Measurements from ENCODE around the gene CNTF. TPM values are rescaled to one million over a fixed set of nuclear protein-coding genes. Genes with fewer than 3 reads are reported as not detected.

The CNTF gene
- total and polyA plus RNA-seq, 2 experiments from 2014 or later, result 0.46 to 1.6 TPM

- H3K4me3 ChIP-seq, result peak within 1 kb of the TSS; percentile 97
- no peaks in the 10 kb centered on the region for H3K27me3 ChIP-seq (replicated peaks; ENCODE audit: insufficient read depth)
- H3K79me2 ChIP-seq (ENCODE audit: insufficient read depth), result peaks cover 56% of the 10 kb centered on the region
- peak within 1 kb of the TSS; percentile 96 for H3K4me2 ChIP-seq (ENCODE audit: unreplicated experiment)
- no peak for TF ChIP-seq EZH2 (IDR thresholded peaks at IDR 0.05; ENCODE audit: insufficient read depth, poor library complexity, severe bottlenecking)
- no peak for TF ChIP-seq EZH2phosphoT487 (IDR thresholded peaks at IDR 0.05; ENCODE audit: insufficient read depth, low read depth)
- peak within 1 kb of the TSS; percentile 99 for H3K27ac ChIP-seq
- WGBS, 2 experiments (ENCODE audit: low coverage in 1 of 2, low lambda C conversion rate in 2 of 2, missing lambda C conversion rate in 2 of 2), result 0 to 1% methylated on average over 6 of the region's 6 CpGs
- peaks cover 39% of the 10 kb centered on the region for H3K4me1 ChIP-seq (ENCODE audit: insufficient read depth)
- H3K9ac ChIP-seq, result peak within 1 kb of the TSS; percentile 100
- H3K36me3 ChIP-seq (ENCODE audit: low read depth), result peaks cover 5% of the 10 kb centered on the region
- no peaks in the 10 kb centered on the region for H3K9me3 ChIP-seq (ENCODE audit: low read depth)
- H2AFZ ChIP-seq, result 0 out of 2 replicates have a peak within 1 kb of the TSS, but pooled peaks have one; percentile 10
- peaks cover 66% of the 10 kb centered on the region for H3F3A ChIP-seq (ENCODE audit: insufficient read depth)
- in situ Hi-C loops (cut with MboI), result no loop called here
- H4K20me1 ChIP-seq (ENCODE audit: insufficient read depth), result no peaks in the 10 kb centered on the region
- H3K9me2 ChIP-seq (ENCODE audit: insufficient read depth), result no peaks in the 10 kb centered on the region
- peak; percentile 95 for DNase-seq
Observed at GRCh38 chr11:58575377-58576020, 47.0 kb upstream of the CNTF start, which contains the start of gene LPXN. Gene LPXN, minus strand, starts transcription at chr11:58575856. Its CDS starts 84 bp downstream, at chr11:58575772.

- Histone ChIP-seq H3K27me3 (replicated peaks; ENCODE audit: insufficient read depth) (no peaks in the 10 kb centered on the region), H3K4me2 (ENCODE audit: unreplicated experiment) (peak overlapping the region; percentile 96), H4K20me1 (ENCODE audit: insufficient read depth) (no peaks in the 10 kb centered on the region), H3K4me1 (ENCODE audit: insufficient read depth) (peaks cover 49% of the 10 kb centered on the region), H3K36me3 (ENCODE audit: low read depth) (peaks cover 4% of the 10 kb centered on the region; the same call in 1 of the 2 replicates), H3K9me2 (ENCODE audit: insufficient read depth) (no peaks in the 10 kb centered on the region), H3K4me3 (peak overlapping the region; percentile 97), H3K9me3 (ENCODE audit: low read depth) (no peaks in the 10 kb centered on the region), H3F3A (ENCODE audit: insufficient read depth) (peaks cover 66% of the 10 kb centered on the region), H3K9ac (peak overlapping the region; percentile 100), H2AFZ (peak overlapping the region; percentile 80; the same call in 1 of the 2 replicates), H3K27ac (peak overlapping the region; percentile 99), H3K79me2 (ENCODE audit: insufficient read depth) (peaks cover 56% of the 10 kb centered on the region)
- DNase-seq, result peak; percentile 73
- in situ Hi-C loops (cut with MboI), result no loop called here
- TF ChIP-seq EZH2phosphoT487 (IDR thresholded peaks at IDR 0.05; ENCODE audit: insufficient read depth, low read depth), result no peak
- TF ChIP-seq EZH2 (IDR thresholded peaks at IDR 0.05; ENCODE audit: insufficient read depth, poor library complexity, severe bottlenecking), result no peak
- WGBS, 2 experiments (ENCODE audit: low coverage in 1 of 2, low lambda C conversion rate in 2 of 2, missing lambda C conversion rate in 2 of 2), result 11 to 13% methylated on average over 4 of the region's 4 CpGs
Observed at GRCh38 chr11:58576887-58577471, 45.5 kb upstream of the CNTF start.

GRCh38 chr11:58577555-58578135, 44.8 kb upstream of the CNTF start:
- Histone ChIP-seq H3K79me2 (ENCODE audit: insufficient read depth) (peaks cover 56% of the 10 kb centered on the region), H3K4me3 (peak overlapping the region; percentile 97), H3K27me3 (replicated peaks; ENCODE audit: insufficient read depth) (no peaks in the 10 kb centered on the region), H4K20me1 (ENCODE audit: insufficient read depth) (no peaks in the 10 kb centered on the region), H3K4me2 (ENCODE audit: unreplicated experiment) (peak overlapping the region; percentile 96), H3K9me3 (ENCODE audit: low read depth) (no peaks in the 10 kb centered on the region), H3K27ac (peak overlapping the region; percentile 99), H3K9ac (peak overlapping the region; percentile 100), H3F3A (ENCODE audit: insufficient read depth) (peaks cover 61% of the 10 kb centered on the region), H2AFZ (peak overlapping the region; percentile 80; the same call in 1 of the 2 replicates), H3K4me1 (ENCODE audit: insufficient read depth) (peaks cover 49% of the 10 kb centered on the region), H3K36me3 (ENCODE audit: low read depth) (peaks cover 8% of the 10 kb centered on the region; the same call in 1 of the 2 replicates), H3K9me2 (ENCODE audit: insufficient read depth) (no peaks in the 10 kb centered on the region)
- DNase-seq, result peak; percentile 95
- in situ Hi-C loops (cut with MboI), result no loop called here
- 0 to 2% methylated on average over 21 of the region's 21 CpGs for WGBS, 2 experiments (ENCODE audit: low coverage in 1 of 2, low lambda C conversion rate in 2 of 2, missing lambda C conversion rate in 2 of 2)
- TF ChIP-seq EZH2 (IDR thresholded peaks at IDR 0.05; ENCODE audit: insufficient read depth, poor library complexity, severe bottlenecking) (no peak), EZH2phosphoT487 (IDR thresholded peaks at IDR 0.05; ENCODE audit: insufficient read depth, low read depth) (peak; percentile 70; the same call in 1 of the 2 replicates)

- peak overlapping the region; percentile 100 for H3K9ac ChIP-seq
- H3K36me3 ChIP-seq (ENCODE audit: low read depth), result peaks cover 8% of the 10 kb centered on the region; the same call in 1 of the 2 replicates
- H3K27ac ChIP-seq, result peak overlapping the region; percentile 99
- H3K27me3 ChIP-seq (replicated peaks; ENCODE audit: insufficient read depth), result no peaks in the 10 kb centered on the region
- H3K79me2 ChIP-seq (ENCODE audit: insufficient read depth), result peaks cover 56% of the 10 kb centered on the region
- peak overlapping the region; percentile 80 for H2AFZ ChIP-seq
- no peaks in the 10 kb centered on the region for H4K20me1 ChIP-seq (ENCODE audit: insufficient read depth)
- H3F3A ChIP-seq (ENCODE audit: insufficient read depth), result peaks cover 56% of the 10 kb centered on the region
- WGBS, 2 experiments (ENCODE audit: low coverage in 1 of 2, low lambda C conversion rate in 2 of 2, missing lambda C conversion rate in 2 of 2), result 0 to 1% methylated on average over 33 of the region's 33 CpGs
- no peaks in the 10 kb centered on the region for H3K9me2 ChIP-seq (ENCODE audit: insufficient read depth)
- DNase-seq, result peak; percentile 97
- peaks cover 49% of the 10 kb centered on the region for H3K4me1 ChIP-seq (ENCODE audit: insufficient read depth)
- no peaks in the 10 kb centered on the region for H3K9me3 ChIP-seq (ENCODE audit: low read depth)
- TF ChIP-seq EZH2phosphoT487 (IDR thresholded peaks at IDR 0.05; ENCODE audit: insufficient read depth, low read depth) (no peak), EZH2 (IDR thresholded peaks at IDR 0.05; ENCODE audit: insufficient read depth, poor library complexity, severe bottlenecking) (no peak)
- peak overlapping the region; percentile 96 for H3K4me2 ChIP-seq (ENCODE audit: unreplicated experiment)
- in situ Hi-C loops (cut with MboI), result no loop called here
- H3K4me3 ChIP-seq, result peak overlapping the region; percentile 97
Observed at GRCh38 chr11:58578136-58578634, 44.3 kb upstream of the CNTF start.

All from GM23248 (cell line).